HepG2 (cell line): ENCODE measurements around the gene SSBP1. TPM values are rescaled to one million over a fixed set of nuclear protein-coding genes. Genes with fewer than 3 reads are reported as not detected.

Experiments used
- KDM5A ChIP-seq: fragments of 200-600 bp; sonication (generic); IDR thresholded peaks from 2 replicates; pipeline ENCODE4 v1.7.0; 2018; ENCODE audit warnings: antibody characterized with exemption, mild to moderate bottlenecking, low read length, borderline replicate concordance
- RBM39 ChIP-seq: fragments of 200-400 bp; formaldehyde crosslinking; IDR thresholded peaks from one replicate; pipeline ENCODE4 v1.6.1; 2018; ENCODE audit warnings: antibody characterized with exemption, mild to moderate bottlenecking, low read depth, low read length; ENCODE audit not compliant: poor library complexity, severe bottlenecking
- RFX5 ChIP-seq: IDR thresholded peaks from 2 replicates; pipeline ENCODE4 v1.6.1; 2011; ENCODE audit warnings: low read depth, low read length, improper control_type of control experiment
- RORA ChIP-seq: sonication (generic); formaldehyde crosslinking; IDR thresholded peaks from 2 replicates; pipeline ENCODE4 v1.5.0; 2020; ENCODE audit warnings: mild to moderate bottlenecking, missing genetic modification reagents, moderate library complexity
- SNRNP70 ChIP-seq: fragments of 200-400 bp; formaldehyde crosslinking; IDR thresholded peaks from 2 replicates; pipeline ENCODE4 v1.6.1; 2017; ENCODE audit warnings: mild to moderate bottlenecking, low read depth, low read length, moderate library complexity
- SOX13 ChIP-seq, 3 experiments: fragments of 450-650 bp in 1 of 3; sonication (generic) in 1 of 3; formaldehyde crosslinking in 1 of 3; IDR thresholded peaks in 2 of 3; conservative IDR thresholded peaks in 1 of 3; 2 replicates each; pipeline versions ENCODE4 v1.5.0 to v1.6.1; 2016 to 2020; ENCODE audit warnings: antibody characterized with exemption in 1 of 3, mild to moderate bottlenecking in 1 of 3, missing compliant biosample characterization in 1 of 3, missing genetic modification reagents in 1 of 3, moderate library complexity in 1 of 3
- ZNF101 ChIP-seq: sonication (generic); formaldehyde crosslinking; IDR thresholded peaks from 2 replicates; pipeline ENCODE4 v1.4.0; 2020; ENCODE audit warnings: mild to moderate bottlenecking, low read depth, missing genetic modification reagents, borderline replicate concordance
- ZNF44 ChIP-seq: sonication (generic); formaldehyde crosslinking; IDR thresholded peaks from 2 replicates; pipeline ENCODE4 v1.5.1; 2020; ENCODE audit warnings: mild to moderate bottlenecking, missing genetic modification reagents
- ZNF775 ChIP-seq: sonication (generic); formaldehyde crosslinking; IDR thresholded peaks from 2 replicates; pipeline ENCODE4 v1.4.0; 2020; ENCODE audit warnings: missing genetic modification reagents, mild to moderate bottlenecking, moderate library complexity, borderline replicate concordance
- ZSCAN12 ChIP-seq: sonication (generic); formaldehyde crosslinking; IDR thresholded peaks from 2 replicates; pipeline ENCODE4 v1.9.0; 2021; ENCODE audit warnings: mild to moderate bottlenecking, missing genetic modification reagents
- polyA plus RNA-seq, 8 experiments: library from polyadenylated mRNA; depleted of rRNA in 3 of 8; stranded (reverse) in 7 of 8; unstranded in 1 of 8; fragments of >200 nt; fragmentation: Illumina TruSeq in 4 of 8; extraction: Trizol in 4 of 8; gene quantifications; 2 replicates each; pipeline versions ENCODE4 v1.2.1 to v1.2.3, GENCODE V29; 2011 to 2016; ENCODE audit warnings: low read depth in 4 of 8, missing spikeins in 1 of 8, mixed read lengths in 1 of 8; ENCODE audit not compliant: insufficient read depth in 1 of 8
- total RNA-seq, 5 experiments: library from RNA; depleted of rRNA; stranded (reverse); fragments of >200 nt; fragmentation: Illumina TruSeq; extraction: Trizol; gene quantifications; 2 replicates each; pipeline ENCODE4 v1.2.3, GENCODE V29; 2016; ENCODE audit warnings: low read depth in 1 of 5
- TF ChIP-seq, protein P1 (sequence below): sonication (generic); formaldehyde crosslinking; IDR thresholded peaks from one replicate; pipeline ENCODE4 v1.5.1; 2020; ENCODE audit warnings: mild to moderate bottlenecking, missing genetic modification reagents; ENCODE audit errors: not compliant biosample characterization
- TF ChIP-seq, protein P2 (sequence below): sonication (generic); formaldehyde crosslinking; IDR thresholded peaks from 2 replicates; pipeline ENCODE4 v1.4.0; 2020; ENCODE audit warnings: missing genetic modification reagents, mild to moderate bottlenecking, borderline replicate concordance
- TF ChIP-seq, protein P3 (sequence below): sonication (generic); formaldehyde crosslinking; IDR thresholded peaks from 2 replicates; pipeline ENCODE4 v1.8.0; 2022; ENCODE audit warnings: low read depth, missing genetic modification reagents
- TF ChIP-seq, protein P4 (sequence below): sonication (generic); formaldehyde crosslinking; IDR thresholded peaks from 2 replicates; pipeline ENCODE4 v1.8.1; 2023; ENCODE audit warnings: mild to moderate bottlenecking, missing genetic modification reagents

SSBP1 gene
- total and polyA plus RNA-seq, 2 of the 13 experiments (the other 11 are each of a cell fraction or from before 2014, with no cell fraction given), result 64.4 to 254 TPM

DNA sequence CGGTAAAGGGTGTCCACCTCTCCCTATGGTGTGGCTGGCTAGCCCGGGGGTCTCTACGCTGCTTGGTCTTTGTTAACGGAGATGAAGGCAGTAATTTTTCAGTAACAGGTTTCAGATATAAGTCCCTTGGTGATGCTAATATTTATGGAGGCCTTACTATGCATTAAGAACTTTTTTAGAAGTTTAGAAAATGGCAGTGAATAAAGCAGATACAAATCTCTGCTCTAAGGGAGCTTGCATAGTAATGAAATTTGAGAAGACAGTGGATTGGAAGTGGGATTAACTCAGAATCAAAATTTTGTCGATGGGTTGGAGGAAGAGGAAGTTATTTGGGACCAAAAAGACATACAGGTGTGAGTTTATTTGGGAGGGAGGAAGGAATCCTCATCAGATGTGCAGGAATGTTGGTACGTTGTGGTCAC, 445 bp downstream of the SSBP1 start (continued):
- TF ChIP-seq, protein P1, sequence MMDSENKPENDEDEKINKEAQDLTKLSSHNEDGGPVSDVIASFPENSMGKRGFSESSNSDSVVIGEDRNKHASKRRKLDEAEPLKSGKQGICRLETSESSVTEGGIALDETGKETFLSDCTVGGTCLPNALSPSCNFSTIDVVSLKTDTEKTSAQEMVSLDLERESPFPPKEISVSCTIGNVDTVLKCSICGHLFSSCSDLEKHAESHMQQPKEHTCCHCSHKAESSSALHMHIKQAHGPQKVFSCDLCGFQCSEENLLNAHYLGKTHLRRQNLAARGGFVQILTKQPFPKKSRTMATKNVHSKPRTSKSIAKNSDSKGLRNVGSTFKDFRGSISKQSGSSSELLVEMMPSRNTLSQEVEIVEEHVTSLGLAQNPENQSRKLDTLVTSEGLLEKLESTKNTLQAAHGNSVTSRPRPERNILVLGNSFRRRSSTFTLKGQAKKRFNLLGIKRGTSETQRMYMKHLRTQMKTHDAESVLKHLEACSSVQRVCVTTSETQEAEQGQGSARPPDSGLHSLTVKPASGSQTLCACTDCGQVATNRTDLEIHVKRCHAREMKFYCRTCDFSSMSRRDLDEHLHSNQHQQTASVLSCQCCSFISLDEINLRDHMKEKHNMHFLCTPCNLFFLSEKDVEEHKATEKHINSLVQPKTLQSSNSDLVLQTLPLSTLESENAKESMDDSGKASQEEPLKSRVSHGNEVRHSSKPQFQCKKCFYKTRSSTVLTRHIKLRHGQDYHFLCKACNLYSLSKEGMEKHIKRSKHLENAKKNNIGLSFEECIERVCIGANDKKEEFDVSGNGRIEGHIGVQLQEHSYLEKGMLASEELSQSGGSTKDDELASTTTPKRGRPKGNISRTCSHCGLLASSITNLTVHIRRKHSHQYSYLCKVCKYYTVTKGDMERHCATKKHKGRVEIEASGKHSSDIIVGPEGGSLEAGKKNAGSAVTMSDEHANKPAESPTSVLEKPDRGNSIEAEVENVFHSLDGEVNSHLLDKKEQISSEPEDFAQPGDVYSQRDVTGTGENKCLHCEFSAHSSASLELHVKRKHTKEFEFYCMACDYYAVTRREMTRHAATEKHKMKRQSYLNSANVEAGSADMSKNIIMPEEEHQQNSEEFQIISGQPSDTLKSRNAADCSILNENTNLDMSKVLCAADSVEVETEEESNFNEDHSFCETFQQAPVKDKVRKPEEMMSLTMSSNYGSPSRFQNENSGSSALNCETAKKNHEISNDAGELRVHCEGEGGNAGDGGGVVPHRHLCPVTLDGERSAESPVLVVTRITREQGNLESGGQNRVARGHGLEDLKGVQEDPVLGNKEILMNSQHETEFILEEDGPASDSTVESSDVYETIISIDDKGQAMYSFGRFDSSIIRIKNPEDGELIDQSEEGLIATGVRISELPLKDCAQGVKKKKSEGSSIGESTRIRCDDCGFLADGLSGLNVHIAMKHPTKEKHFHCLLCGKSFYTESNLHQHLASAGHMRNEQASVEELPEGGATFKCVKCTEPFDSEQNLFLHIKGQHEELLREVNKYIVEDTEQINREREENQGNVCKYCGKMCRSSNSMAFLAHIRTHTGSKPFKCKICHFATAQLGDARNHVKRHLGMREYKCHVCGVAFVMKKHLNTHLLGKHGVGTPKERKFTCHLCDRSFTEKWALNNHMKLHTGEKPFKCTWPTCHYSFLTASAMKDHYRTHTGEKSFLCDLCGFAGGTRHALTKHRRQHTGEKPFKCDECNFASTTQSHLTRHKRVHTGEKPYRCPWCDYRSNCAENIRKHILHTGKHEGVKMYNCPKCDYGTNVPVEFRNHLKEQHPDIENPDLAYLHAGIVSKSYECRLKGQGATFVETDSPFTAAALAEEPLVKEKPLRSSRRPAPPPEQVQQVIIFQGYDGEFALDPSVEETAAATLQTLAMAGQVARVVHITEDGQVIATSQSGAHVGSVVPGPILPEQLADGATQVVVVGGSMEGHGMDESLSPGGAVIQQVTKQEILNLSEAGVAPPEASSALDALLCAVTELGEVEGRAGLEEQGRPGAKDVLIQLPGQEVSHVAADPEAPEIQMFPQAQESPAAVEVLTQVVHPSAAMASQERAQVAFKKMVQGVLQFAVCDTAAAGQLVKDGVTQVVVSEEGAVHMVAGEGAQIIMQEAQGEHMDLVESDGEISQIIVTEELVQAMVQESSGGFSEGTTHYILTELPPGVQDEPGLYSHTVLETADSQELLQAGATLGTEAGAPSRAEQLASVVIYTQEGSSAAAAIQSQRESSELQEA, result peak; percentile 8
- no peak for TF ChIP-seq ZSCAN12 (CRISPR knock-in tag)
- TF ChIP-seq SNRNP70, result no peak
- TF ChIP-seq ZNF101 (CRISPR knock-in tag), result 0 out of 2 replicates have a peak, but pooled peaks have one; percentile 1
- 0 out of 2 replicates have a peak, but pooled peaks have one; percentile 1 for TF ChIP-seq SOX13 (IDR thresholded peaks at IDR 0.05)
- no peak for TF ChIP-seq SOX13 (CRISPR knock-in tag; conservative IDR thresholded peaks at IDR 0.05 in 1 of 2, IDR thresholded peaks at IDR 0.05 in 1 of 2)
- no peak for TF ChIP-seq RBM39
- TF ChIP-seq, protein P2, sequence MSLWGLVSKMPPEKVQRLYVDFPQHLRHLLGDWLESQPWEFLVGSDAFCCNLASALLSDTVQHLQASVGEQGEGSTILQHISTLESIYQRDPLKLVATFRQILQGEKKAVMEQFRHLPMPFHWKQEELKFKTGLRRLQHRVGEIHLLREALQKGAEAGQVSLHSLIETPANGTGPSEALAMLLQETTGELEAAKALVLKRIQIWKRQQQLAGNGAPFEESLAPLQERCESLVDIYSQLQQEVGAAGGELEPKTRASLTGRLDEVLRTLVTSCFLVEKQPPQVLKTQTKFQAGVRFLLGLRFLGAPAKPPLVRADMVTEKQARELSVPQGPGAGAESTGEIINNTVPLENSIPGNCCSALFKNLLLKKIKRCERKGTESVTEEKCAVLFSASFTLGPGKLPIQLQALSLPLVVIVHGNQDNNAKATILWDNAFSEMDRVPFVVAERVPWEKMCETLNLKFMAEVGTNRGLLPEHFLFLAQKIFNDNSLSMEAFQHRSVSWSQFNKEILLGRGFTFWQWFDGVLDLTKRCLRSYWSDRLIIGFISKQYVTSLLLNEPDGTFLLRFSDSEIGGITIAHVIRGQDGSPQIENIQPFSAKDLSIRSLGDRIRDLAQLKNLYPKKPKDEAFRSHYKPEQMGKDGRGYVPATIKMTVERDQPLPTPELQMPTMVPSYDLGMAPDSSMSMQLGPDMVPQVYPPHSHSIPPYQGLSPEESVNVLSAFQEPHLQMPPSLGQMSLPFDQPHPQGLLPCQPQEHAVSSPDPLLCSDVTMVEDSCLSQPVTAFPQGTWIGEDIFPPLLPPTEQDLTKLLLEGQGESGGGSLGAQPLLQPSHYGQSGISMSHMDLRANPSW, result no peak
- no peak for TF ChIP-seq ZNF44 (CRISPR knock-in tag)
- no peak for TF ChIP-seq ZNF775
- 0 out of 2 replicates have a peak, but pooled peaks have one; percentile 18 for TF ChIP-seq RORA (CRISPR knock-in tag)
- TF ChIP-seq, protein P3, sequence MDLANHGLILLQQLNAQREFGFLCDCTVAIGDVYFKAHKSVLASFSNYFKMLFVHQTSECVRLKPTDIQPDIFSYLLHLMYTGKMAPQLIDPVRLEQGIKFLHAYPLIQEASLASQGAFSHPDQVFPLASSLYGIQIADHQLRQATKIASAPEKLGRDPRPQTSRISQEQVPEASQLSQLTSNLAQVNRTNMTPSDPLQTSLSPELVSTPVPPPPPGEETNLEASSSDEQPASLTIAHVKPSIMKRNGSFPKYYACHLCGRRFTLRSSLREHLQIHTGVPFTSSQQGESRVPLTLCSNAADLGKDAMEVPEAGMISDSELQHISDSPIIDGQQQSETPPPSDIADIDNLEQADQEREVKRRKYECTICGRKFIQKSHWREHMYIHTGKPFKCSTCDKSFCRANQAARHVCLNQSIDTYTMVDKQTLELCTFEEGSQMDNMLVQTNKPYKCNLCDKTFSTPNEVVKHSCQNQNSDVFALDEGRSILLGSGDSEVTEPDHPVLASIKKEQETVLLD (CRISPR knock-in tag), result 0 out of 2 replicates have a peak, but pooled peaks have one; percentile 1
- TF ChIP-seq, protein P4, sequence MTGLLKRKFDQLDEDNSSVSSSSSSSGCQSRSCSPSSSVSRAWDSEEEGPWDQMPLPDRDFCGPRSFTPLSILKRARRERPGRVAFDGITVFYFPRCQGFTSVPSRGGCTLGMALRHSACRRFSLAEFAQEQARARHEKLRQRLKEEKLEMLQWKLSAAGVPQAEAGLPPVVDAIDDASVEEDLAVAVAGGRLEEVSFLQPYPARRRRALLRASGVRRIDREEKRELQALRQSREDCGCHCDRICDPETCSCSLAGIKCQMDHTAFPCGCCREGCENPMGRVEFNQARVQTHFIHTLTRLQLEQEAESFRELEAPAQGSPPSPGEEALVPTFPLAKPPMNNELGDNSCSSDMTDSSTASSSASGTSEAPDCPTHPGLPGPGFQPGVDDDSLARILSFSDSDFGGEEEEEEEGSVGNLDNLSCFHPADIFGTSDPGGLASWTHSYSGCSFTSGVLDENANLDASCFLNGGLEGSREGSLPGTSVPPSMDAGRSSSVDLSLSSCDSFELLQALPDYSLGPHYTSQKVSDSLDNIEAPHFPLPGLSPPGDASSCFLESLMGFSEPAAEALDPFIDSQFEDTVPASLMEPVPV, result 0 out of 2 replicates have a peak, but pooled peaks have one; percentile 6
- TF ChIP-seq RFX5, result no peak
- peak; percentile 52 for TF ChIP-seq KDM5A
